Measurements from ENCODE around the gene ITGB1BP2. TPM values are rescaled to one million over a fixed set of nuclear protein-coding genes. Genes with fewer than 3 reads are reported as not detected.

The ITGB1BP2 gene
- total RNA-seq, 1 experiment from 2014 or later, result 3.7 TPM

DNA sequence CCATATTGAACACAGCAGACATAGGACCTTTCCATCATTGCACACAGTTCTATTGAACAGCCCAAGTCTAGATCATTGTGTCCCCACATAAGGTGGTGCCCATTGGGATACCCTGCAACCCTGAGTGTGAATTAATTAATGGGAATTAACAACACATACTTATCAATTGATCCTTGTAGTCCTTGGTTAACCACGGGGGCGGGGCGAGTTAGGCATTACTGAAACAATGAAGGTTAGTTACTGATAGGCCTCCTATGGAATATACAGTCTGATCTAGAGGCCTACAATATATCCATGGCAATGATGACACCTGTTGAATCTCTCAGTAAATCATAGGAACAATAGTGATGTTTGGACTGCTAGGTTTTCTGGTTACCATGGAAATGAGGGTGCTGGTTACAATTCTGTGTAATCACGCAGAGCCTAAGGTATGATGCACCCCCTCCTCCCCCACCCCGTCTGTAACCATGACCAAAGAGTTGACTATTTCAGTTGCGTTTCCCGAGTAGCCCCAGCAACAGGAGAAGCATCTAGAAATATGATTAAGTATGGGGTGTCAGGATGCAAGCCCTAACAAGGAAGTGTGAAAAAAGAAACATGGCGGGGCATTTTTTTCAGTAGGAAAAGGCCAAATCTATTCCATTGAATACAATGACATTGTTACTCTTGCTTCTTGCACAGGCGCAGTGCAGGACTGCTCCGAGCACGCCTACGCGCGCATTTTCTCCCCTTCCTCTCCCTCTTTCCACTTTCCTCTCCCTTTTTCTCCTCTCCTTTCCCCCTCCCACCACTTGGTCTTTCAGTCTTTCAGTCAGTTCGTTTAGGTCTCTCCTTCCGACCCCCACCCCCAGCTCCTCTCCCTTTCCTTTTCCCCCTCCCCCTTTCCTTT is 18.8 kb upstream of the ITGB1BP2 start:
- H4K8ac ChIP-seq (replicated peaks; ENCODE audit: insufficient read length, low read depth, low read length), result no peak overlapping the region
- H3K9me3 ChIP-seq (ENCODE audit: control insufficient read depth, low read depth, low read length), result peaks cover 30% of the 10 kb centered on the region
- no peak overlapping the region for H2BK12ac ChIP-seq (ENCODE audit: insufficient read length, low read depth, low read length)
- no CpG with 5 or more reads among the region's 16 CpGs for WGBS (ENCODE audit: extremely low coverage, insufficient read length, low lambda C conversion rate)
- H2AK5ac ChIP-seq (ENCODE audit: insufficient read length, low read length), result no peak overlapping the region
- H3K9ac ChIP-seq (ENCODE audit: extremely low read depth, insufficient read length, low read length), result no peak overlapping the region
- peak overlapping the region; percentile 11; the same call in 1 of the 2 replicates for H3K14ac ChIP-seq (ENCODE audit: insufficient read depth, low read length)
- H3K27ac Mint-ChIP-seq, result peak overlapping the region; percentile 97 to 100 (median 99)
- H3K27ac ChIP-seq (ENCODE audit: insufficient read length, low read depth, low read length), result peak overlapping the region; percentile 49
- no peaks in the 10 kb centered on the region for H3K27me3 Mint-ChIP-seq (ENCODE audit: low read depth)
- no peak overlapping the region for H2BK20ac ChIP-seq (ENCODE audit: low read depth, low read length, poor library complexity, severe bottlenecking)
- peak overlapping the region; percentile 58 for H3K18ac ChIP-seq (ENCODE audit: insufficient read length, low read depth, low read length)
- no peak overlapping the region for H3K56ac ChIP-seq (ENCODE audit: insufficient read length, low read depth, low read length)
- no peaks in the 10 kb centered on the region for H3K4me1 ChIP-seq (ENCODE audit: insufficient read depth, low read length)
- no peaks in the 10 kb centered on the region for H3K27me3 ChIP-seq (ENCODE audit: insufficient read depth, low read length)
- no peak overlapping the region for H2BK120ac ChIP-seq (ENCODE audit: low read depth, low read length, poor library complexity, severe bottlenecking)
- H3K4me1 Mint-ChIP-seq, result peaks cover 0 to 21% of the 10 kb centered on the region in 2 experiments; a peak in 3 of 4 replicates
- H2AFZ ChIP-seq (ENCODE audit: low read length), result no peak overlapping the region
- DNase-seq, result no peak
- H4K91ac ChIP-seq (ENCODE audit: insufficient read length, low read depth, low read length), result no peak overlapping the region
- no peaks in the 10 kb centered on the region for H3K79me1 ChIP-seq (ENCODE audit: insufficient read depth, low read depth, low read length, poor library complexity, severe bottlenecking)
- peaks cover 19 to 42% (median 35%) of the 10 kb centered on the region in 3 experiments for H3K36me3 Mint-ChIP-seq (ENCODE audit: insufficient read depth in 1 of 3, low read depth in 3 of 3)
- H3K23ac ChIP-seq (ENCODE audit: insufficient read length, low read depth, low read length), result no peak overlapping the region
- peak overlapping the region; percentile 56 for H3T11ph ChIP-seq (ENCODE audit: low read length)
- no peaks in the 10 kb centered on the region for H3K23me2 ChIP-seq (ENCODE audit: insufficient read length, low read depth, low read length, poor library complexity, severe bottlenecking)
- no peak overlapping the region for H2BK5ac ChIP-seq (ENCODE audit: insufficient read length, low read length)
- H3K4me3 Mint-ChIP-seq, result peak overlapping the region; percentile 95
- no peak overlapping the region for H4K5ac ChIP-seq (ENCODE audit: insufficient read length, low read depth, low read length)
- H4K20me1 ChIP-seq (ENCODE audit: control insufficient read depth, insufficient read depth, insufficient read length), result no peaks in the 10 kb centered on the region
- TF ChIP-seq, protein P1, sequence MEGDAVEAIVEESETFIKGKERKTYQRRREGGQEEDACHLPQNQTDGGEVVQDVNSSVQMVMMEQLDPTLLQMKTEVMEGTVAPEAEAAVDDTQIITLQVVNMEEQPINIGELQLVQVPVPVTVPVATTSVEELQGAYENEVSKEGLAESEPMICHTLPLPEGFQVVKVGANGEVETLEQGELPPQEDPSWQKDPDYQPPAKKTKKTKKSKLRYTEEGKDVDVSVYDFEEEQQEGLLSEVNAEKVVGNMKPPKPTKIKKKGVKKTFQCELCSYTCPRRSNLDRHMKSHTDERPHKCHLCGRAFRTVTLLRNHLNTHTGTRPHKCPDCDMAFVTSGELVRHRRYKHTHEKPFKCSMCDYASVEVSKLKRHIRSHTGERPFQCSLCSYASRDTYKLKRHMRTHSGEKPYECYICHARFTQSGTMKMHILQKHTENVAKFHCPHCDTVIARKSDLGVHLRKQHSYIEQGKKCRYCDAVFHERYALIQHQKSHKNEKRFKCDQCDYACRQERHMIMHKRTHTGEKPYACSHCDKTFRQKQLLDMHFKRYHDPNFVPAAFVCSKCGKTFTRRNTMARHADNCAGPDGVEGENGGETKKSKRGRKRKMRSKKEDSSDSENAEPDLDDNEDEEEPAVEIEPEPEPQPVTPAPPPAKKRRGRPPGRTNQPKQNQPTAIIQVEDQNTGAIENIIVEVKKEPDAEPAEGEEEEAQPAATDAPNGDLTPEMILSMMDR (conservative IDR thresholded peaks at IDR 0.05), result no peak
- H3K9me3 Mint-ChIP-seq, result peaks cover 55 to 62% of the 10 kb centered on the region in 2 experiments
- peak overlapping the region; percentile 33 for H3K4me2 ChIP-seq (ENCODE audit: insufficient read depth, insufficient read length, low read length)
- no peak overlapping the region for H2BK15ac ChIP-seq (ENCODE audit: low read depth, low read length)
- H3K79me2 ChIP-seq (ENCODE audit: insufficient read depth, low read length), result peaks cover 31% of the 10 kb centered on the region; the same call in 1 of the 2 replicates
- H3K4ac ChIP-seq (ENCODE audit: low read depth, low read length), result no peak overlapping the region; the same call in 1 of the 2 replicates

Data from H9 (cell line).